Small intestine (tissue), 7 donors: ENCODE measurements around the gene CFAP100. TPM values are rescaled to one million over a fixed set of nuclear protein-coding genes. Genes with fewer than 3 reads are reported as not detected.

ENCODE experiments used
- DNase-seq, 2 donors: peaks; one replicate each; pipeline versions ENCODE4 v3.0.0 to v3.0.0-alpha.2; 2013
- FAIRE-seq: peaks from 2 replicates; lab custom pipeline; 2012; peaks lifted over from hg19 to GRCh38; lab: Jason Lieb, UNC
- H3K27ac ChIP-seq, 3 donors: one replicate each; pipeline ENCODE4 v1.5.1; 2013; ENCODE audit warnings: low read length in 2 of 3, mild to moderate bottlenecking in 2 of 3, control low read depth in 1 of 3, inconsistent platforms in 1 of 3, low read depth in 1 of 3, moderate library complexity in 1 of 3
- H3K27me3 ChIP-seq, 3 donors: one replicate each; pipeline ENCODE4 v1.6.1; 2013; ENCODE audit warnings: low read length in 3 of 3, inconsistent platforms in 1 of 3; ENCODE audit not compliant: control insufficient read depth in 3 of 3, insufficient read depth in 3 of 3
- H3K36me3 ChIP-seq, 3 donors: one replicate each; pipeline ENCODE4 v1.6.1; 2013; ENCODE audit warnings: low read length in 3 of 3, inconsistent platforms in 1 of 3, low read depth in 1 of 3, mild to moderate bottlenecking in 1 of 3, moderate library complexity in 1 of 3; ENCODE audit not compliant: control insufficient read depth in 3 of 3, insufficient read depth in 2 of 3
- H3K4me1 ChIP-seq, 3 donors: one replicate each; pipeline ENCODE4 v1.6.1; 2013; ENCODE audit warnings: low read length in 2 of 3, inconsistent platforms in 1 of 3, low read depth in 1 of 3, mild to moderate bottlenecking in 1 of 3, moderate library complexity in 1 of 3; ENCODE audit not compliant: control insufficient read depth in 3 of 3, insufficient read depth in 2 of 3
- H3K4me3 ChIP-seq, 3 donors: one replicate each; pipeline ENCODE4 v1.5.1; 2013; ENCODE audit warnings: low read length in 3 of 3, control low read depth in 1 of 3, inconsistent platforms in 1 of 3, low read depth in 1 of 3, mild to moderate bottlenecking in 1 of 3, moderate library complexity in 1 of 3
- H3K9me3 ChIP-seq, 2 donors: one replicate each; pipeline ENCODE4 v1.6.1; 2013; ENCODE audit warnings: low read depth in 1 of 2, low read length in 1 of 2; ENCODE audit not compliant: control insufficient read depth in 2 of 2, insufficient read depth in 1 of 2
- WGBS, 3 donors: extraction: QIAGEN DNeasy Blood & Tissue Kit; methylation state at CpG; one replicate each; pipeline ENCODE4 v1.1.7; 2013; 5-methylcytosine and 5-hydroxymethylcytosine counted together
- polyA plus RNA-seq, 4 donors: library from polyadenylated mRNA; stranded (reverse) in 3 of 4; unstranded in 1 of 4; fragments of 200-250 nt in 3 of 4; fragments of 120-200 nt in 1 of 4; gene quantifications; one replicate each; pipeline versions ENCODE4 v1.2.1 to v1.2.3, GENCODE V29; 2013
- donor health status: healthy with polysubstance abuse.
- donor health status: control.
- donor health status: control.
- donor health status: Bipolar disorder and iron deficiency.
- donor health status: healthy.

The CFAP100 gene
- polyA plus RNA-seq, 4 donors = 0.53 TPM; not detected in 3

DNA sequence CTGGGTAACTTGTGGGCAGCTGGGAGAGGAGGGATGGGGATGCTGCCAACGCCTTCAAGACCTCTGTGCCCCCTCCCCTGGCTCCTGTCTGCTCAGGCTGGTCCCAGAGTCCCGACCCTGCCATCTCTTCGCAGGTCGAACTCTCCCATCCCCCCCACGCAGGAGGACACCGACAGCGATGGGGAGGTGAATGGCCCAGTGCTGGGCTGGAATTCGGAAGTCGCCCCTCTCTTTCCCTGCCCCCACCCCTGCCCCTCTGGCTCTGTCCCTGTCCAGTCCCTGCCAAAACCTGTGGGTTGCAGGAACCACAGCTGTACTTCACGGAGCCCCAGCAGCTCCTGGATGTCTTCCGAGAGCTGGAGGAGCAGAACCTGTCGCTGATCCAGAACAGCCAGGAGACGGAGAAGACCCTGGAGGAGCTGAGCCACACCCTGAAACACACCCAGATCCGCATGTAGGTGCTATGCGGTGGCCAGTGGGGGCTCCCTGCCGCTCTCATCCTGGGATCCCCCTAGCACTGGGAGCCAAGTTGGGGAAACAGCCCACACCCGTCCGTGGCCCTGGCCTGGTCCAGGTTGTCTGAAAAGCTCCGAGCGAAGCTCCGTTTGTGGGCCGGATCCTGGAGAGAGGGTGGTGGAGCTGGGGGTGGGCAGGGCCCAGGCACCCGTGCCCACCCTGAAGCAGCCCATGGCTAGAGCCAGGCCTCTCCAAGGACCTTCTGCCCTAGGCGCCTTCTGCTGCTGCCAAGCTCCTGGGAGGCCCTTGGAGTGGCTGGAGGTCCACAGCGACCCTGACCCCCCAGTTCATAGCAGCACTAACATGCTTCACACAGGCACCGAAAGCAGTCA is 28.7 kb downstream of the CFAP100 start:
- Histone ChIP-seq H3K4me3 (no peak overlapping the region), H3K4me1 (peaks cover 0 to 7% (median 0%) of the 10 kb centered on the region in 3 donors), H3K27ac (no peak overlapping the region), H3K9me3 (peaks cover 2 to 9% of the 10 kb centered on the region in 2 donors), H3K27me3 (no peaks in the 10 kb centered on the region), H3K36me3 (peaks cover 0 to 2% (median 0%) of the 10 kb centered on the region in 3 donors)
- DNase-seq (no peak), FAIRE-seq (no peak)
- WGBS, 3 donors = 86 to 89% (median 88%) methylated on average over 24 to 26 of the region's 26 CpGs

- Histone ChIP-seq H3K36me3 (peaks cover 0 to 2% (median 0%) of the 10 kb centered on the region in 3 donors), H3K4me3 (no peak overlapping the region), H3K27me3 (no peaks in the 10 kb centered on the region), H3K27ac (no peak overlapping the region), H3K9me3 (peaks cover 2 to 9% of the 10 kb centered on the region in 2 donors), H3K4me1 (peaks cover 0 to 7% (median 0%) of the 10 kb centered on the region in 3 donors)
- no peak for DNase-seq
- WGBS, 3 donors = 90 to 96% (median 95%) methylated on average over 10 of the region's 10 CpGs
- FAIRE-seq = no peak
These were observed 29.5 kb downstream of the CFAP100 start for GRCh38 chr3:126424039-126424717.

DNA sequence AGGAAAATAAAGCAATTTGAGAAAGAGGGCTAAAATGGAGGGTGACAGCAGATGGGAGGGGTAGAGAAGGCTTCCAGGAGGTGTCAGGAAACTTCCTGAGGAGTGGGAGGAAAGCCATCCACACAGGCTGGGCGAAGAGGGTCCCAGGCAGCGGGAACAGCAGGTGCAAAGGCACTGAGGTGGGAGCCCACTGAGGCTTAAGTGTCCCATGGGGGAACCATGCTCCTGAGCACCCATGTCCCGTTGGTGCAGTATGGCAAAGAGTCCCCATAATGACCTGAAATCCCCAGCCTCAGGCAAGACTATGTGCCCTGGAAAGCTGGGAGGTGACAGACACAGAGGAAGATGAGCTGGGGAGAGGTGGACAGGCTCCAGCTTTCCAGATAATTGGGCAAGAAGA is 30.0 kb downstream of the CFAP100 start:
- DNase-seq (no peak), FAIRE-seq (no peak)
- peaks cover 0 to 2% (median 0%) of the 10 kb centered on the region in 3 donors for H3K36me3 ChIP-seq
- WGBS, 3 donors = 51 to 89% (median 79%) methylated on average over 3 of the region's 3 CpGs
- no peak overlapping the region for H3K4me3 ChIP-seq
- no peak overlapping the region for H3K27ac ChIP-seq
- peaks cover 2 to 9% of the 10 kb centered on the region in 2 donors for H3K9me3 ChIP-seq
- peaks cover 0 to 6% (median 0%) of the 10 kb centered on the region in 3 donors for H3K4me1 ChIP-seq
- no peaks in the 10 kb centered on the region for H3K27me3 ChIP-seq

- 80 to 93% (median 89%) methylated on average over 1 of the region's 1 CpG for WGBS, 3 donors
- Histone ChIP-seq H3K4me1 (no peaks in the 10 kb centered on the region), H3K4me3 (no peak overlapping the region), H3K9me3 (peaks cover under 1 to 11% of the 10 kb centered on the region in 2 donors), H3K27ac (no peak overlapping the region), H3K36me3 (peaks cover 0 to 19% (median 3%) of the 10 kb centered on the region in 3 donors), H3K27me3 (no peaks in the 10 kb centered on the region)
- no peak for DNase-seq
- FAIRE-seq = no peak
These were observed 36.4 kb downstream of the CFAP100 start for GRCh38 chr3:126431103-126431534.

DNA sequence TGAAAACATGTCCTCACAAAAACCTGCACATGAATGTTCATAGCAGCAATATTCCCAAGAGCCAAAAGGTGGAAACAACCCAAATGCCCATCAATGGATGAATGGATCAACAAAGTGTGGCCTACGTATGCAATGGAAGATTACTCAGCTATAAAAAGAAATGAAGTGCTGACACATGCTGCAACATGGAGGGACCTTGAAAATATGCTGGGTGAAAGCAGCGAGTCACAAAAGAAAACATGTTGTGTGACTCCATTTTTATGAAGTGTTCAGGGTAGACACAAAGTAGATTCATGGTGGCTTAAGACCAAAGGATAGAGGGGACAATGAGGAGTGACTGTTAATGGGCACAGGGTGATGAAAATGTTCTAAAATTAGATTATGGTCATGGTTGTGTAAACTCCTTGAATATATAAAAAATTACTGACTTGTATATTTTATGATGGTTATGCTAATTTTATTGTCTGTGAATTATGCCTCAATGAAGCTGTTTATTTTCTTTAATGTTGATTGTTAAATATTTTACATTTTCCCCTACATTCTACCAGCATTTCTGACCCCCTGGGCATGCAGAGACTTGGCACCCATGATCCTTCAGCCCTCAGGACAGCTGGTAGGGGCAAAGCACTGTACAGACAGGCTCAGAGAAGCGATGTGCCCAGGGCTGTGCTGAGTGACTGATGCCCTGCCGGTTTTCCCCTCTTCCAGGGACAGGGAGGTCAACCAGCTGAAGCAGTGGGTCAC is 37.8 kb downstream of the CFAP100 start:
- H3K27ac ChIP-seq = no peak overlapping the region
- H3K4me1 ChIP-seq = no peaks in the 10 kb centered on the region
- H3K27me3 ChIP-seq = no peaks in the 10 kb centered on the region
- 90 to 96% (median 94%) methylated on average over 4 of the region's 4 CpGs for WGBS, 3 donors
- peaks cover 0 to 8% of the 10 kb centered on the region in 2 donors for H3K9me3 ChIP-seq
- FAIRE-seq (no peak), DNase-seq (no peak)
- H3K36me3 ChIP-seq = peaks cover 0 to 29% (median 3%) of the 10 kb centered on the region in 3 donors
- no peak overlapping the region for H3K4me3 ChIP-seq

- Histone ChIP-seq H3K27ac (no peak overlapping the region), H3K4me1 (no peaks in the 10 kb centered on the region), H3K4me3 (no peak overlapping the region), H3K27me3 (no peaks in the 10 kb centered on the region), H3K36me3 (peaks cover 0 to 34% (median 8%) of the 10 kb centered on the region in 3 donors), H3K9me3 (peaks cover 0 to 4% of the 10 kb centered on the region in 2 donors)
- 93 to 99% (median 95%) methylated on average over 5 to 6 of the region's 6 CpGs for WGBS, 3 donors
- DNase-seq (no peak), FAIRE-seq (no peak)
These were observed 38.4 kb downstream of the CFAP100 start for GRCh38 chr3:126433105-126433430.

DNA sequence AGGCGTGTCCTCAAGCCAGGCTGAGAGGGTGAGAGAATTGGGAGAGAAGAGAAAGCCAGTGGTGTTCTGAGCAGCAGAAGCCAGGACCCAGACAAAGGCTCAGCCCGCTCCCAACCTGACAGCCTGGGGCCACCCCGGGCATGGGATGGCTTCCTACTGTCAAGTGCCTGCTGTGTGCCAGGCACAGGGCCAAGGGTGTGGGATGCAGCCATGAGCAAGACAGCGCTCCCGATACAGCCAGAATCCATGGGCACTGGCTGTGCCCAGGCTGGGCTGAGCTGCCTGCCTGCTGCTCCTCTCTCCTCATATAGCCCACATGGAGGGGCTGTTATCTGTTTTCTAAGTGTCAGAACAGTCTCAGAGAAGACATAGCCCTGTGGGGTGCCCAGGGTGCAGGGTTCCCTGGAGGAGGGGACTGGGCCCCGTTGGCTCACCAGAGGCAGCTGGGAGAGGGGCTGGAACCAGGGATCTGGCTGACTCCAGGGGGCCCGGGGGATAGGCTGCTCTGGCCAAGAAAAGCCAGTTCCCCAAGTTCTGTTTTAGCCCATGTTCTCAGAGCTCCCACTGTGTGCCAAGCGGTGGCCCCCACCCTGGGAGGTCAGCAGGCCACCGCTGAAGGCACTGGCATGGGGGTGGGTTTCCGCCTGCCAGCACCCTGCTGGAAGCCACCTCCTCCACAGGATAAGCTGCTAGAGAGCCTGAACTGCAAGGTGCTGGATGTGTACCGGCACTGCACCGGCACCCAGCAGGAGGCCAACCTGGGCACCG is 39.0 kb downstream of the CFAP100 start:
- Histone ChIP-seq H3K9me3 (peaks cover 0 to 4% of the 10 kb centered on the region in 2 donors), H3K27me3 (no peaks in the 10 kb centered on the region)
- FAIRE-seq = no peak

More for the DNA sequence above, 39.0 kb downstream of the CFAP100 start:
- Histone ChIP-seq H3K4me1 (no peaks in the 10 kb centered on the region), H3K36me3 (peaks cover 0 to 39% (median 10%) of the 10 kb centered on the region in 3 donors), H3K27ac (no peak overlapping the region), H3K4me3 (no peak overlapping the region)
- 86 to 94% (median 88%) methylated on average over 13 of the region's 13 CpGs for WGBS, 3 donors
- DNase-seq = no peak
